GM18861 (cell line): ENCODE data around the gene EHD3.

ENCODE experiments used
- ATAC-seq: cut with Tn5 transposase; IDR thresholded peaks from one replicate; pipeline ENCODE4 v1.9.1; 2021; ENCODE audit not compliant: unreplicated experiment

The EHD3 gene

GRCh38 chr2:31284107-31284506, 50.2 kb downstream of the EHD3 start:
- no peak for ATAC-seq

GRCh38 chr2:31286230-31286629, 52.3 kb downstream of the EHD3 start:
- ATAC-seq = no peak

- no peak for ATAC-seq
Observed at GRCh38 chr2:31286961-31287550, 53.1 kb downstream of the EHD3 start.

GRCh38 chr2:31287654-31288053, 53.7 kb downstream of the EHD3 start:
- ATAC-seq = no peak

GRCh38 chr2:31294196-31294595, 60.2 kb downstream of the EHD3 start:
- no peak for ATAC-seq

GRCh38 chr2:31296641-31297287, 62.8 kb downstream of the EHD3 start:
- ATAC-seq = no peak

GRCh38 chr2:31297751-31298150, 63.8 kb downstream of the EHD3 start:
- ATAC-seq = no peak

- ATAC-seq = no peak
Observed at GRCh38 chr2:31299547-31299946, 65.6 kb downstream of the EHD3 start.

- no peak for ATAC-seq
Observed at GRCh38 chr2:31300309-31300708, 66.4 kb downstream of the EHD3 start.

GRCh38 chr2:31302940-31303563, 69.1 kb downstream of the EHD3 start:
- no peak for ATAC-seq

- ATAC-seq = no peak
Observed at GRCh38 chr2:31304816-31305215, 70.9 kb downstream of the EHD3 start.

GRCh38 chr2:31312898-31313297, 78.9 kb downstream of the EHD3 start:
- no peak for ATAC-seq

GRCh38 chr2:31314761-31315160, 80.8 kb downstream of the EHD3 start:
- no peak for ATAC-seq

- ATAC-seq = no peak
Observed at GRCh38 chr2:31317396-31317795, 83.4 kb downstream of the EHD3 start.

- peak; percentile 84 for ATAC-seq
Observed at GRCh38 chr2:31318361-31319336, 84.7 kb downstream of the EHD3 start.
